ENCODE results near the gene GGCT. TPM values are rescaled to one million over a fixed set of nuclear protein-coding genes. Genes with fewer than 3 reads are reported as not detected.

GGCT gene
- total RNA-seq, 1 donor from 2014 or later, result 42.7 TPM

- intact Hi-C loops (cut with micrococcal nuclease), result no loop called here
These were observed 39.4 kb downstream of the GGCT start for GRCh38 chr7:30465046-30465810.

- intact Hi-C loops (cut with micrococcal nuclease), result no loop called here
These were observed 40.4 kb downstream of the GGCT start for GRCh38 chr7:30464231-30464671.

- intact Hi-C loops (cut with micrococcal nuclease), result no loop called here
These were observed 41.1 kb downstream of the GGCT start for GRCh38 chr7:30463405-30464145.

DNA sequence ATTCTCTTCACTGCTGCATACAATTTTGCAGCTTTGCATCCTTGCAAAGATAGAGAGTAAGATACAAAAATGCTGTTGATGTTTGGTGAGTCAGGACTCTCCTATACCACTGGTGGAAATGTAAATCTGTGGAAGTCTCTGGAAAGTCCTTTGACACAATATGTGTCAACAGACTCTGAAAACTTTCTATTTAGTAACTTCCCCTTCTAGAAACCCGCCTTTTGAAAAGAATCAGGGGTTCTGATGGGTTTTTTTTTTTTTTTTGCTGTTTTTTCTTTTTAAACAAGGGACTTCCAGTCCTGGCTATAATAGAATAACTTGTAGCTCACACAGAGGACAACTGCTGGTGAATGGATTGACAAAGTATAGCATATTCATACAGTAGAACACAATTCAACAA lies 42.5 kb downstream of the GGCT start:
- intact Hi-C loops (cut with micrococcal nuclease), result no loop called here

- intact Hi-C loops (cut with micrococcal nuclease), result no loop called here
These were observed 44.4 kb downstream of the GGCT start for GRCh38 chr7:30460246-30460633.

DNA sequence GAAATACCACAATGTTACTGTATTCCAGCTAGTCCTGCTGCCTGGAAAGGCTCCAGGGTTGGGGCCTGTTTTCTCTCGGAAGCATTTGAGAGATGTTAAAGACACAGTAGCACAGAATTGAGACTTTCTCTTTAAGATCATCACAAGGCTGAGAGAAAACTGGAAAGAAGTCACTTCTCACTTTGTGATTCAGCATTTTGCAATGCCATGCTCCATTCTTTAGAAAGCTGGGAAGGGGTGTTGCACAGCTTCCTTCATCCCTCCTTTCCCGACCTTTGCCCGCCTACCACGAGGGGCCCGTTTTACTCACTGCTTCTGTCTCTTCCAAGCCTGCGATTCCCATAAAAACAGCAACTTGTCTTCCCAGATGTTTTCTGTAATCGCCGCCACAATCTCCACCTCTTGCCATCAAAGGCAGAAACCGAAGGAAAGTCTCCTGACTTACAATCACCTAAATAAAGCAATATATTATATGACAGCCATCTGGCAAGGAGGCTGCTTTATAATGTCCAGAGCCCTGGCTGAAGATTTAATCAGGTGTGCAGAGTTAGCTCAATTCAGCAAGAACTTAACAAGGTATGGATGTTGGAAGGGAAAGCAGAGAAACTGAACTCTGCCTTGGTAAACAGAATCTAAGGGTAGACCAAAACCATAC lies 44.9 kb downstream of the GGCT start:
- intact Hi-C loops (cut with micrococcal nuclease), result no loop called here

DNA sequence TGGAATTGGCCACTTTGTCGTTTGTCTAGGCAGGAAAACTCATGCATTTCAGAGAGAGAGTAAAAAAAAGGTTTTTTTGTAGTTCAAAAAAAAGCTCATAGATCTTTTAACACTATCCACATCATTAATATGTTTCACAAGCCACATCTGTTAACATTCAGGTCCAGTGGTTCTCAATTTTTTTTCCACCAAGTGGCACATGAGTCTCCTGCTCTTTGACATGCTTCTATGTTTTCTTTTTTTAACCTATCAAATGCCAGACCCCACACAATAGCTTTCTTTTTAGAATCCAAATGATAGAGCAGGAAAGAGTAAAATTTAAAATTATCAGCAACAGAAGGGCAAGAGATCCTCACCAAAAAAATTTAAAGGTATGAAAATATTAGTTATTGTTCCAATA lies 46.3 kb downstream of the GGCT start:
- intact Hi-C loops (cut with micrococcal nuclease), result no loop called here

- intact Hi-C loops (cut with micrococcal nuclease), result no loop called here
These were observed 50.7 kb downstream of the GGCT start for GRCh38 chr7:30453921-30454320.

DNA sequence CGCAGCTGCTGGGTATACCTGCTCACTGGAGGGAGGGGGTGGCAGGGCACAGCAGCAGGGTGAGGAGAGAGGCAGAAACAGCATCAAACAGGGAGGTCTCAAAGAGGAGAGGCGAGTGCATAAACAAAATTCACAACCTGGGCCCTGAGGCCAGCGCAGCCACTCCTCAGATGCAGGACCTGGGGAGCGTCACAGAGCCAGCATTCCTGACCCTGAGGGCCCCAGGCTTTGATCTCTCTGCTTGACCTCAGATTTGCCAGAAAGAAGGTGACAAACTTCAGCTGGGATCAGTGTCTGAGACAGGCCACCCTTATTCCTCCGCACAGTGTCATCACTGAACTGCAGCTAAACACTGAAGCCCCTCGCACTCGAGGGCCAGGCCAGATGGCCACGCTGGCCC lies 51.6 kb downstream of the GGCT start:
- intact Hi-C loops (cut with micrococcal nuclease), result no loop called here

- intact Hi-C loops (cut with micrococcal nuclease), result no loop called here
These were observed 52.2 kb downstream of the GGCT start for GRCh38 chr7:30452280-30452930.

DNA sequence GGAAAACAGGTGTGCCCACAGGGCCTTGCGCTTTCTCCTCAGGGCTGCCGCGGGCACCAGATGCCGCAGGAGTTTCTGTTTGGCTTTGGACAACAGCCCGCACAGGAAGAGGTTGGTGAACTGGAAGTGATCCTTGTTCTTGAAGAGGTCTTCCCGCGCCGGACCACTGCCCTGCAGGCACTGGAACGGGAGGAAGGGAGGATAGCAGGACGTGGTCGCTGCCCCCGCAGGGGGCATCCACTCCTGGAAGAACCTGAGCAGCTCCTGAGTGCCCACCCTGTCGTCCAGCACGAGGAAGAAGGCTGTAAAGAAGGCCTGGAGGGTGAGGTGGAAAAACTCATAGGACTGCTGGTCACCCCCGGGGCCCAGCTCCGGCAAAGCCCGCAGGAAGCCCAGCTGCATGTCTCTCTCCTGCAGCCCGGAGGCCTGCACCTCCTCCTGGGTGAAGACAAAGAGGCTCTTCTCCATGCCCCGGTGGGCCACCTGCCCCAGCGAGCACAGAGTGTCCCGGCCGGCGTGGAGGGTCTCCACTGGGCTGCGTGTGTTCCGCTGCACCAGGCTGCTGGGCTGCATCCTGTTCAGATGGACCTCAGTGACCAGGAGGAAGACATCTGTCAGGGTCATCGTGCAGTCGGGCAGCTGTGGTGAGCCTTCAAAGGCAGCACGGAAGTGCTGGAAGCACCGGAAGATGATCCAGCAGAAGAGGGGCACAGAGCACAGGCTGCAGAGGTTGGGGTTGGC lies 52.9 kb downstream of the GGCT start:
- intact Hi-C loops (cut with micrococcal nuclease), result no loop called here

- intact Hi-C loops (cut with micrococcal nuclease), result no loop called here
These were observed 53.6 kb downstream of the GGCT start for GRCh38 chr7:30450983-30451497.

- intact Hi-C loops (cut with micrococcal nuclease), result no loop called here
These were observed 54.2 kb downstream of the GGCT start for GRCh38 chr7:30450240-30450982.

DNA sequence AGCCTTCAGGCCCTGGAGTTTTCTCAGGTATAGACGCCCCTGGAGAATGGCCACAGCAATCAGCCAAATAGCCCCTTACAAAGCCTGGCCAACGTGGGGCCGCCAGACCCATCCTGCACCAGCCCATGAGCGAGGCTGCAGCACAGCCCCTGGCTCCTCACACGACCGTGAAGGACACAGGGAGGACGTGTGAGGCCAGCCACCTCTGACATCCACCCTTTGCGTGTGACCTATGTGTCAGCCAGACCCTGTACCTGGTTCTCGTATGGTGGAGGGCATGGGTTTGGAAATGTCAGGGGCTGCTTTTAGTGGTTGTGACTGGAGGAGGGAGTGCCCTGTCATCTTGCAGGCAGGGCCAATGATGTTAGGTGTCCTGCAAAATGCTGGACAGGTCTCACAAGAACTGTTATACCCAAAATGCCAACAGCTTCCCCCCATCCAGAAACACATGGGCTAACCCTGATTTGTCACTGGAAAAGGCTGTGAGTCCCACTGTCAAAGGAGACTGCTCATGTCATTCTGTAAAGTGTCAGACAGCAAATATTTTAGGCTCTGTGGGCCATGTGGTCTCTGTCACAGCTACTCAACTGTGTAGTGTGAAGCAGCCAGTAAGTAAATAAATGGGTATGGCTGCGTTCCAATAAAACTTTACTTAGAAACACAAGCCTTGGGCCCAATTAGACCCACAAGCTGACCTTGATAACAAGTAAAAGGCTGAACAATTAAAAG lies 56.0 kb downstream of the GGCT start:
- intact Hi-C loops (cut with micrococcal nuclease), result loop anchor here (5.0 to 10.0 kb wide), 6 partner anchors 101 to 314 kb away; partner anchors contain the start of gene MTURN

DNA sequence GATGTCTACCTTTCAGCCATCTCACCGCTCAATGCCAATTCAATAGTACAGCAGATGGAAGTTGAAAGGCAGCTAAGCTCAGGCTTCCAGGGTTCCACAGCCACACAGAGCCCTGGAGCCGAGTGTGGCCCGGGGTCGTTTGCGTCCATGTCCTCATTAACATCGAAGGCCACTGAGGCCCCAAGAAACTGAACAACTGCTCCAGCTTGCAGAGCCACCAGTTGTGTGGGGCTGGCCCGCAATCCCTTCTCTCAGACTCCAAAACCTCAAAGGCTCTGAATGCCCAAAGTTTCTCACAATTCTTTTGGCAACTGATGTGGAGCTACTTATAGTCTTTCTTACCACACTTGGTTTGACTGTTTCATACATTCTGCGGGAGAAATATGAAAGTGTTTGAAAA lies 57.2 kb downstream of the GGCT start:
- intact Hi-C loops (cut with micrococcal nuclease), result loop anchor here (5.0 to 10.0 kb wide), 6 partner anchors 100 to 313 kb away; partner anchors contain the start of gene MTURN
